ENCODE results near the gene ABTB2. TPM values are rescaled to one million over a fixed set of nuclear protein-coding genes. Genes with fewer than 3 reads are reported as not detected.

The ABTB2 gene
- total and polyA plus RNA-seq, 2 experiments from 2014 or later: 2.6 to 12.1 TPM

- ATAC-seq: no peak
- H3K4me2 ChIP-seq: no peak overlapping the region
- H2AFZ ChIP-seq: no peak overlapping the region
- H3K9me2 ChIP-seq (ENCODE audit: insufficient read depth): no peaks in the 10 kb centered on the region
- peaks cover 8% of the 10 kb centered on the region; the same call in 1 of the 2 replicates for H4K20me1 ChIP-seq (replicated peaks; ENCODE audit: insufficient read depth)
- no peak for DNase-seq (ENCODE audit: low spot score)
- H3K4me3 ChIP-seq: no peak overlapping the region
- H3K27me3 ChIP-seq (ENCODE audit: insufficient read depth): peaks cover 4% of the 10 kb centered on the region
- no peaks in the 10 kb centered on the region; the same call in 1 of the 2 replicates for H3K4me1 ChIP-seq (ENCODE audit: insufficient read depth)
- H3K4me3 Mint-ChIP-seq: no peak overlapping the region
- H3K4me1 Mint-ChIP-seq: peaks cover 20% of the 10 kb centered on the region; the same call in 2 of the 3 replicates
- no peaks in the 10 kb centered on the region for H3K9me3 Mint-ChIP-seq
- H3F3A ChIP-seq (replicated peaks; ENCODE audit: low read depth): no peaks in the 10 kb centered on the region
- H3K27ac ChIP-seq (ENCODE audit: low read depth): no peak overlapping the region
- H3K36me3 Mint-ChIP-seq (ENCODE audit: low read depth): no peaks in the 10 kb centered on the region
- H3K79me2 ChIP-seq (replicated peaks; ENCODE audit: insufficient read depth): peaks cover 74% of the 10 kb centered on the region
- no peak overlapping the region for H3K27ac Mint-ChIP-seq
- peaks cover 8% of the 10 kb centered on the region for H3K27me3 Mint-ChIP-seq (ENCODE audit: insufficient read depth, low read depth, poor library complexity)
- TF ChIP-seq ZNF114 (CRISPR knock-in tag; IDR thresholded peaks at IDR 0.05) (no peak), EZH2phosphoT487 (IDR thresholded peaks at IDR 0.05; ENCODE audit: unreplicated experiment) (no peak), ZNF462 (CRISPR knock-in tag; IDR thresholded peaks at IDR 0.05) (no peak), NANOG (IDR thresholded peaks at IDR 0.05; ENCODE audit: borderline replicate concordance) (no peak), CTCF (conservative IDR thresholded peaks at IDR 0.05; ENCODE audit: low read depth in 2 of 2) (no peak), ZNF331 (CRISPR knock-in tag; IDR thresholded peaks at IDR 0.05; ENCODE audit: low read depth) (no peak), ETS1 (IDR thresholded peaks at IDR 0.05) (no peak), POLR2AphosphoS5 (IDR thresholded peaks at IDR 0.05; ENCODE audit: low read depth) (no peak), JUNB (IDR thresholded peaks at IDR 0.05; ENCODE audit: unreplicated experiment) (no peak), EZH2 (IDR thresholded peaks at IDR 0.05; ENCODE audit: low read depth, unreplicated experiment) (no peak), REST (IDR thresholded peaks at IDR 0.05; ENCODE audit: unreplicated experiment) (no peak), CREB1 (CRISPR knock-in tag; IDR thresholded peaks at IDR 0.05; ENCODE audit: low read depth) (no peak), STAT1 (IDR thresholded peaks at IDR 0.05; ENCODE audit: unreplicated experiment) (no peak)
- no peaks in the 10 kb centered on the region for H3K36me3 ChIP-seq (ENCODE audit: insufficient read depth)
Observed at GRCh38 chr11:34349882-34350281, 7.9 kb downstream of the ABTB2 start.

Data from GM23338 (cell line).